Hematopoietic multipotent progenitor cell treated with erythropoietin and hydrocortisone succinate and interleukin-3 and kit ligand, for 17 days (in vitro differentiated cells): ENCODE results near the gene SPRN.
"Not testable (repeated sequence)": the region's sequence is repeated elsewhere in the genome, so short reads cannot be mapped to it uniquely, and the experiment has no call there.

ENCODE experiments used
- DNase-seq: peaks from one replicate; pipeline ENCODE4 v3.0.0-alpha.2; 2015; ENCODE audit warnings: low spot score

The SPRN gene, protein sequence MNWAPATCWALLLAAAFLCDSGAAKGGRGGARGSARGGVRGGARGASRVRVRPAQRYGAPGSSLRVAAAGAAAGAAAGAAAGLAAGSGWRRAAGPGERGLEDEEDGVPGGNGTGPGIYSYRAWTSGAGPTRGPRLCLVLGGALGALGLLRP

DNA sequence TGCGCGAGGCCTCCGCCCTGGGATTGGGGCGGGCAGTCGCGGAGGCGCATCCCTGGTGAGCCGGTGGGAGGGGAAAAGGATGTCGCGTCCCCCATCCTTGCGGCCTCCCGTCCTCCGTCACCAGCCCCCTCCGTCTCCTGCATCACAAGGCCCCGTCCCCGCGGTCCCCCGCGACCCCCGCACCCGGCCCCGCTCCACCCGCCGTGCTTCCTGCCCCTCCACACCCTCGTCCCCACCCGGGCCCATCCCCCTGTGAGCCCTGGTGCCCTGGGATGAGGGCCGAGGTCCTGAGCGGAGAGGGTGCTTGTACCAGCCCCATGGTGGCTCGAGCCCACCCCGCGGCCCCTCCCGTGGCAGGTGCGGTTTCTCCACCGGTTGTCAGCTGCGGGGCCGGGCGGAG lies at the start of gene SPRN:
Gene SPRN (minus strand): TSS at position 25 of the 400 bp plus-strand sequence. CDS start 944 bp downstream, outside the sequence.
- DNase-seq = not testable (repeated sequence)

DNA sequence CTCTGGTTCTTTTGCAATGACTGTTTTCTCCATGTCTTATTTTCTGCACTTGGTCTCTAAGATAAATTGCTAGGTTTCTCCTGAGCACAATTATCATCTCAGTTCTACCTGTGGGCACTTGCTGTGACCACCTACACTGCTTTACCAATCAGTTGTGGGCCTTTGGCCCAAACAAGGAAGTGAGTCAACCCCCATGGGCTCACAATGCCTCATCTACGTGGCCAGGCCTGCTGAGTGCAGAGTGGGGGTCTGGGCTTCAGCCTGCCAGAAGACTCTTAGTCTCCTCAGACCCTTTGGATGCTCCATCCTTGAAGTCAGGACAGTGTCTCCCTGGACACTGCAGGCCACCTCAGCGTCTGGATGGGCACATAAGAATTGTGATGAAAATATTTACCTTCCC lies 49.6 kb upstream of the SPRN start:
- DNase-seq = no peak

DNA sequence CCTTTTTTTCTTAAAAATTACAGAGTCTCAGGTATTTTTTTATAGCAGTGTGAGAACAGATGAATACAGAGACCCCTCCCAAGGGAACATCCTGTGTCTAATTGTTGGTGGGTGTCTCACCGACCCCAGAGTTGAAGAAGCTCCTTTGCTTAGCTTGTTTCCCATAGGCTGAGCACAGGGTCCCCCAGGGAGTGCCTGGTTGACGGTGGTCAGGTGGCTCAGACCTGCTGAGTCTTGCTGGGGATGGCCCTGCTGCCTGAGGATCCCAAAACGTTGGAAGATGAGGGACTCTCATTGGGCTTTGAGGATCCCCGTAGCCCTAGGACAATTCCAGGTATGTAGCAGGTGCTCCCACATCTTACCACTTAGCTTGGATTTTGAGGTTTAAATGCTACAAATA lies 48.8 kb upstream of the SPRN start:
- DNase-seq = no peak

DNA sequence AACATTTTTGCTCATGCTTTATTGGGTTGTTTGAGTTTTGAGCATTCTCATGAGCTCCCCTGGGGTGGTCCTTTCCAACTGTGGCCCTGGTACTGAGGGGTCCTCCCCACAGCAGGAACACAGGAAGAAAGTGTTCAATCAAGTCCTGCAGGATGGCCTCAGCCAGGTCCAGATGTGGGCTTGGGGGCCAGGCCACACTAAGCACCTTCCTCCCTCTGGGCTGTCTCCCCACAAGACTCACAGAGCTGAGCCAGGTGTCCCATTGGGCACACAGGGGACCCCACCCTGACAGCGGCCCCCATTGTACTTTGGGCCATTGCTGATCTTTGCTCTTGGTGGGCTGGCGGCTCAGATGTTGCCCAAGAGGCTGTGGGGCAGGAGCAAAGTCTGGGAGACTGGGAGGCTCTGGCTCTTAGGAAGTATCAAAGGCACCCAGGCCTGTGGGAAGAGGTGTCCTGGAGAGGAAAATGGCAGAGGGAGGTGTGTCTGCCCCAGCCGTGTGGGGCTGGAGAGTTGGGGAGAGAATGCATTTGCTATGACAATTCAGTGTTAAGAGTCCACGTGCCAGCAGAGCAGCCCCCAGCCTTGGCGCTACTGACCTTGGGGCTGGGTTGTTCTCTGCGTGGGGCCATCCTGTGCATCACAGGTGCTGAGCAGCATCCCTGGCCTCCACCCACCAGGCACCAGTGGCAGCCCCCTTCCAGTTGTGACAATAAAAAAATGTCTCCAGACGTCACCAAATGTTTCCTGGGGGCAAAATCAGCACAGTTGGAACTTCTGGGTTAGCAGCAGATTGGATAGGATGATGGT lies 47.1 kb upstream of the SPRN start:
- DNase-seq = no peak

DNA sequence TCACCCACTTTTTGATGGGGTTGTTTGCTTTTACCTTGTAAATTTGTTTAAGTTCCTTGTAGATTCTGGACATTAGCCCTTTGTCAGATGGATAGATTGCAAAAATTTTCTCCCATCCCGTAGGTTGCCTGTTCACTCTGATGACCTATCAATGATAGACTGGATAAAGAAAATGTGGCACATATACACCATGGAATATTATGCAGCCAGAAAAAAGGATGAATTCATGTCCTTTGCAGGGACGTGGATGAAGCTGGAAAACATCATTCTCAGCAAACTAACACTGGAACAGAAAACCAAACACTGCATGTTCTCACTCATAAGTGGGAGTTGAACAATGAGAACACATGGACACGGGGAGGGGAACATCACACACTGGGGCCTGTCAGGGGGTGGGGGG lies 44.8 kb upstream of the SPRN start:
- not testable (repeated sequence) for DNase-seq

DNA sequence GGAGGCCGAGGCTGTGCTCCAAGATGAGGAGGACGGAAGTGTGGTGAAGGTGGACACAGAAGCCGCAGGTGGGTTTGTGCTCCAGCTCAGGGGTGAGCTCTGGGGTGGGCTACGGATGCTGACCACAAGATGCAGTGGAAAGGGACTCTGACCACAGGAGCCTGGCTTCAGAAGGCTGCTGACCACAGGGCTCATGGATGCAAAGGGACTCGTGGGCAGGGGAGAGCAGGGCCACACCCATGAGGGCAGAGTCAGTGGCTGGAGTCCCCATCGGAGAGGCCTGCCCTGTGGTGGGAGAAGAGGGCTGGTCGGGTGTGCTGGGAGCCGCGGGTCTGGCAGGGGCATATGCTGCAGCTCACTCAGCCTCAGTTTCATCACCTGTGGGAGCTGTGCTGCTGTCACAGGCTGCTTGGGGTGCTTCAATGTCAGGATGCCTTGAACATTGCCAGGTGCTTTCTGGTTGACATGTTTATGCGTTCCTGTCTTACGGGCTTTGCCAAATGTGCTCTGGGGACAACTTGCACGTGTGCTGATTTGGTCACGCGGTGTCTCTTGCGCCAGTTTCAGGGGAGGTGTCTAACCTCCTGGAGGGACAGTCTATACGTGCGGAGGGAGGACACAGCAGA lies 43.0 kb upstream of the SPRN start:
- DNase-seq = no peak

DNA sequence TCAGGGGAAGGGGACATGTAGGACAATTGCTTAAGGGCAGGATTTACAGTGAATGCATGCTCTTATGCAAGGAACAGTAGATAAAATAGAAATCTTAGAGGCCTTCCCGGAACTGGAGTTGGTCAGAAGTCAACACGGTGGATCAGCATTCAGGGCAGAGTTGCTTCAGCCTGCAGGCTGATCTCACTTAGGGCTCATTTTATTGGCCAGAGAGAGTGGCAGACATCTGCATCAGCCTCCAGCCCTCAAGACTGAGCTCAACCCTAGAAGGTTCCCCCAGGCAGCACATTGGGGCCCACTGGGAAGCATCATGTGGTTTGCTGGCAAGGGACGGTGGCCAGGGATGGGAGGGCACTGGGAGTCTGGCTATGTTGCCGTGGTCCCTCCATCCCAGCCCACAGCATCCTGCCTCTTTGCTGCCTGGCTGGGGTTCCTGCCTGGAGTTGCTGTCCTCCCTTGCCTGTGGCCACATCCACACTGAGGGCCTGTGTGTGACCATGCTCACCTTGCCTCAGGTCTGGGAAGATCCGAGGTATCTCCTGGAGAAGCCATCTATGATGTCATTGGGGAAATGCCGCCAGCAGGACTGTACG lies 42.4 kb upstream of the SPRN start:
- DNase-seq = no peak

DNA sequence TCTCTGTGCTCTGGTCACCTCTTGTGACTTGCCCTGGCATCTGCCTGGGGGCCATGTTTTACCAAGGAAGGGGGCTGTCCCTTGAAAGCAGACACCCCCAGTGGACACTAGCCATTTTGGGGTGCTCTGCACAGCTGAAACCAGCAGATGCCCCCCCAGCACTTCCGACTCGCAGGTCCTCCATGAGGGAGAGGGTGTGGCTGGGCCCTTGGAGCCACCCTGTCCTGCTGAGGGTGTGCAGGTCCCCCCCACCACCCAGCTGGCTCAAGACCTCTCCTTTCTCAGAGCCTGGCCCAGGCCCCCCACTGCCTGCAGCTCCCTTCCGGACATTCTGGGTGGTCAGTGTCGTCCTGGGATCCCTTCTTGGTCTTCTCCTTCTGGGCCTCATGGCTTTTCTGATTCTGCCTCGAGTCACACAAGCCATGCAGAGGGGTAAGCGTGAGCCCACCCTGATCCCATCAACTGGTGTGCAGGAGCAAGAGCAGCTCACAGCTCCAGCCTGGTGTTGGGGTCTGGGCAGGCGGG lies 41.6 kb upstream of the SPRN start:
- DNase-seq = no peak

DNA sequence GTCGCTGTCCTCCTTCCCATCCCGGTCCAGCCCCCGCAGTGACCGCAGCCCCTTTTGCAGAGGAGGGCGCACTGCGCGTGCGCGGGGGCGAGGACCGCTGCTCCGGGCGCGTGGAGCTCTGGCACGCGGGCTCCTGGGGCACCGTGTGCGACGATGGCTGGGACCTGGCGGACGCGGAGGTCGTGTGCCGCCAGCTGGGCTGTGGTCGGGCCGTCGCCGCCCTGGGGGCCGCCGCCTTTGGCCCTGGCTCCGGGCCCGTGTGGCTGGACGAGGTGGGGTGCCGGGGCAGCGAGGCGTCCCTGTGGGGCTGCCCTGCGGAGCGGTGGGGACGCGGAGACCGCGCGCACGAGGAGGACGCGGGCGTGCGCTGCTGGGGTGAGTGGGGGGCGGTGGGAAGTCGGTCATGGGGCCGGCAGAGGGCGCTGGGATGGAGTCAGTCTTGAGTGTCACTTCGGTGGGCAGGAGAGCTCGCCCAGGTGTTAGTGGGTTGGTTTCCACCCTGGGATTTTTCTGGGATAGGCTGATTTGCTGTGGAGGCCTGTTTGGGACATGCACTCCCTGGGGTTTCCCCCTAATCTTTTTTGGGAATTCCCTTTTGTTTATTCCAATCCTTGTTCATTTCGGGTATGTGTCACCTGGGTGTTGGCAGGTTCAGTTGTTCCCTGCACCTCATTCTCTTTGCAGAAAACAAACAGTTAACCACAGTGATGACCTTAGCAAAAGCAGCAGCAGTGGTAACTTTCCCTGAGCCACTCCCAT lies 40.9 kb upstream of the SPRN start:
- no peak for DNase-seq

DNA sequence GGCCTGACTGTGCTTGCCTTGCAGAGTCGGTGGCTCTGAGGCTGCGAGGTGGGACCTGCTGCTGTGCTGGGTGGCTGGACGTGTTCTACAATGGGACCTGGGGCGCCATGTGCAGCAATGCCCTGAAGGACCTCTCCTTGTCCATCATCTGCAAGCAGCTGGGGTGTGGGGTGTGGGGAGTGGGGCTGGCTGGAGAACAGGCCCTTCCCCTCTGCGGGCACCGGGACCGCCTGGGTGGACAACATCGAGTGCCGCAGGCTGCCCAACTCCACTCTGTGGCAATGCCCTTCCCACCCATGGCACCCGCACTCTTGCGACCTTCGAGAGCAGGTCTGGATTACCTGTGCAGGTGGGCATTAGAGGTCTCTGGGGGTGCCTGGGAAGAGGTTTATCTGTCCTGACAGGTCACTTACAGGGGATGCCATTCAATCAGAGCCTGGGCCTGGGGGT lies 40.2 kb upstream of the SPRN start:
- DNase-seq = no peak

DNA sequence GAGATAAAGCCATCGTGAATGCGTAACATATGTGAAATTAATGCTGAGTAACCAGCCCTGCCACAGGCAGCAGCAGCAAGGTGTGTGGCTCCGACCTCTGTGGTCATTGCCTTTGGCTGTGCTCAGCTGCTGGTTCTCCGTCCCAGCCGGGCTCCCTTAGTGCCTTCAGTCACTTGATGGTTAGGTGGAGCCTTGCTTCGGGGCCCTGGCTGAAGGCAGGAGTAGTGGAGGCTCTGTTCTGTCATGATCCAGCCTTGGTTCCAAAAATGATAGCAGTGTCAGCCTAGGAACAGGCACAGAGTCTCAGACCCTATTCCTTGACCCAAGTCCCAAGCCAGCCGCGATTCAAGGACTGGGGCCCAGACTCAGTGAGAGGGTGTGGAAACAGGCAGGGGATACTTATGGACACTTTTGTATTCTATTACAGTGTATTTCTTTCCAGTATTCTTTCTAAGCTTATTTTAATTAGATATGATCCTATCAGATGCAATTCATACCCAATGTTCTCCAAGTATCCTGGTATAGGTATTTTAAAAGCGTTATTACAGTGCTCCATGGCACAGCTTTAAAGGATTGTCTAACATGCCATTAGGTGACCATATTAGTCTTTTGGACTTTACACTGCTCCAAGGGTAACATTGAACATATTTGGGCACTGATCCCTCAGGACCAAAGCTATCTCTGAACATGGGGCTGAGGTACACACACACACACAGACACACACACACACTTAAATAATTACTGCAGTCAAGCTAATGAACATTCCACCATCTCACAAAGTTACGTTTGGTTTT lies 38.3 kb upstream of the SPRN start:
- DNase-seq = no peak

DNA sequence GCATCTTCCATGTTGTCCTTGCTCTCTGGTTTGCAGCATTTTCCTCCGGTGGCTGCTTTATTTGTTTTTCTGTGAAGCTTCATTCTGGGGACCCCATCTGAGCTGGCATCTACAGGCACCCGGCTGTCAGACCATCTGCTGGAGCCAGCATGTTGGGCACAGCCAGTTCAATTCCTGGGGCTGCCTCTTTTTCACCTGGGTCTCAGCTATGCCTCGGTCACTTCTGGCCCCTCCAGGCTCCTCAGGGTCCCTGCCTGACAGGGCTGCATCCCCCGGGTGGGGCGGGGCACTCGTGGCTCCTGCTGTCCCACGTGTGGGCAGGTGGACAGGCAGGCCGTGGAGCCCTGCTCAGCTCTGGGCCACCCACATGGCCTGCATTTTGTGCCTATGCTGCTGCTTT lies 37.4 kb upstream of the SPRN start:
- DNase-seq = no peak

DNA sequence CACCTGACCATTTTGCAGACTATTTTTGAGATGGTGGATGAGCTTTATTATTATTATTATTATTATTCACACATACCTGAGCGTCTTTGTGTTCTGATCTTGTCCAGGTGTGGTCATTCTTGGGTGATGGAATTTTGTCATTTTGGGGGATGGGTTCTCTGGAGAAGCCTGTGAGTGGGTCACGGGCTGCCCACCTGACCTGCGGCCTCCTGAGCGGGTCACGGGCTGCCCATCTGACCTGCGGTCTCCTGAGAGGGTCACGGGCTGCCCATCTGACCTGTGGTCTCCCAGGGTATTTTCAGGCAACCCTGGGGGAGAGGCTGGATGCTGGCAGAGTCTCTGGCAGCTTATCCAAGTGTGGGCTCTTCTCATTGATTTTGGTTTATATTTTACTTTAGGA lies 36.6 kb upstream of the SPRN start:
- DNase-seq = no peak

DNA sequence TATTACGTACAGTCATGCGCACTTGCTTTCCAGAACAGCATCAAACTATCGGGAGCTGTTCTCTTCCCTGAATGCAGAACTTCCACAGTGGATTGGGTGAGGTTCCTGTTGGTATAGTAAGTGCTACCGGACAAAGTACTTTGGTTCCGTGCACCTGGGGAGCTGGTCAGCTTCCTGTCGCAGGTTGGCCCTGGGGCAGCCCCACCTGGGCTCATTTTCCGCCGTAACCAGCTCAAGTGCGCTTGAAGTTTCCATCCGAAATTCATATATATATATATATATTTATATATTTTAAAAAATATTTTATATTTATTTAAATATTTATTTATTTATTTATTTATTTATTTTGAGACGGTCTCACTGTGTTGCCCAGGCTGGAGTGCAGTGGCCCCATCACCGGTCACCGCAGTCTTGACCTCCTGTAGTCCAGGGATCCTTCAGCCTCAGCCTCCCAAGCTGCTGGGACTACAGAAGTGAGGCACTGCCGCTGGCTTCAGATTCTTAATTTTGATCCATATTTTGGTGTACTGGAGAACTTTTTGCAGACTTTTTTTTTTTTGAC lies 35.9 kb upstream of the SPRN start:
- no peak for DNase-seq

DNA sequence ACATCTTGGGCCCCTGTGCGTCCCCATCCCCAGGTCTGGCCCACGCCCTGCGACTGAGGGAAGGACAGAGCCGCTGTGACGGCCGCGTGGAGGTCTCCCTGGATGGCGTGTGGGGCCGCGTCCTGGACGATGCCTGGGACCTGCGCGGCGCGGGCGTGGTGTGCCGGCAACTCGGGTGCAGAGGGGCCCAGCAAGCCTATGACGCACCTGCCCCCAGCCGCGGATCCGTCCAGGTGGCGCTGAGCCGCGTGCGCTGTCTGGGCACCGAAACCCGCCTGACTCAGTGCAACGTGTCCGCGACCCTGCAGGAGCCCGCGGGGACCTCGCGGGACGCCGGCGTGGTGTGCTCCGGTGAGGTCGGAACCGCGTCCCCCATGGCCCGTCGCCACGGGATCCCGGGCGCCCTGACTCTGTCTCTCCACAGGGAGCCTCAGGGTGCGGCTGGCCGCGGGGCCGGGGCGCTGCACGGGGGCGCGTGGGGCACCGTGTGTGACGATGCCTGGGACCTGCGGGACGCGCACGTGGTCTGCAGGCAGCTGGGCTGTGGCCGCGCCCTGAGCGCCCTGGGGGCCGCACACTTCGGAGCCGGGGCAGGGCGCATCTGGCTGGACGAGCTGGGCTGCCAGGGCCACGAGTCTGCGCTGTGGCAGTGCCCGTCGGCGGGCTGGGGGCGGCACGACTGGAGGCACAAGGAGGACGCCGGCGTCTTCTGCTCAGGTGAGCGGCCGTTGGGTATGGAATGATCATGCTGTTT lies 35.2 kb upstream of the SPRN start:
- no peak for DNase-seq

DNA sequence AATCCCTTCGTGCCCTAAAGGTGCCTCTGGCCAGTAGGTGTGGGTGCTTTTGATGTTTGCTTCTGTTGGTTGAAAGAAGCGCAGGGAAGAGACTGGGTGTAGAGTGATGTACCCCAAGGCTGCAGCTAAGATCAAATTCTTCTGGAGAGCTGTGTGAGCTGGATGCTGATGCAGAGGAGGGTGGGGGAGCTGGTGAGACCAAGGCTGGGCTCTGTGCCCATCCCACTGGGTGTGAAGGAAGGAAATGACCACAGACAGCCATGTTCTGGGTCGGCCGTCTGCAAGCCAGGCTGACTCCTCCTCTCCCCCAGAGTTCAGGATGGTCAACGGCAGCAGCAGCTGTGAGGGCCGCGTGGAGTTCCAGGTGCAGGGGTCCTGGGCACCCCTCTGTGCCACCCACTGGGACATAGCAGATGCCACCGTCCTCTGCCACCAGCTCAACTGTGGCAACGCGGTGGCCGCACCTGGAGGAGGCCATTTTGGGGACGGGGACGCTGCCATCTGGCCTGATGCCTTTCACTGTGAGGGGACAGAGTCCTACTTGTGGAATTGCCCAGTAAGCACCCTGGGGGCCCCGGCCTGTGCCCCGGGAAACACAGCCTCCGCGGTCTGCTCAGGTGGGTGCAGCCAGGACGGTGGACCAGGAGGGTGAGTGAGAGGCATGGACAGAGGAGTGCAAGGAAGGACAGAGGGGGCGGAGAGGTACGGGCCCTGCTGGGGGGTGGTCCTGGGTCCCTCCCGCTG lies 34.5 kb upstream of the SPRN start:
- no peak for DNase-seq

DNA sequence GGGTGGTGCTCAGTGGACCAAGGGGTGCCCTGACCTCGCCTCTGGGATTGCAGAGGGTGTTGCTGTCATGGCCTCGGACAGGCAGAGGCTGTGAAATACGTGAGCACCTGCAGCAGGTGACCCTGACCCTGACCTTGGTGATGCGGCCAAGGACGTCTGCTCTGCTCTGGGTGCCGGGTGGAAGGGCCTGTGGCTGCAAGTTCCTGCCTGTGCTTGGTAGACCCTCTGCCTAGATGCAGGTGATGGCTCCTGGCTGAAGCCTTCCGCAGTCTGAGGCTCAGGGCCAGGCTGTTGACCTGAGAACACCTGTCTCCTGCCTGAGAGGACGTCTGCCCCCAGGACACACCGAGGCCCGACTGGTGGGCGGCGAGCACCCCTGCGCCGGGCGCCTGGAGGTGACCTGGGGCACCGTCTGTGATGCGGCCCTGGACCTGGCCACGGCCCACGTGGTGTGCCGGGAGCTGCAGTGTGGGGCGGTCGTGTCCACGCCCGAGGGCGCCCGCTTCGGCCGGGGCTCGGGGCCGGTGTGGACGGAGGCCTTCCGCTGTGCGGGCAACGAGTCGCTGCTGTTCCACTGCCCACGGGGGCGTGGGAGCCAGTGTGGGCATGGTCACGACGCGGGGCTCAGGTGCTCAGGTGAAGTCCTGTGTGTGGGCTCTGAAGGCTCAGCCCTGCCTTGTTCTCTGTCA lies 33.7 kb upstream of the SPRN start:
- no peak for DNase-seq

DNA sequence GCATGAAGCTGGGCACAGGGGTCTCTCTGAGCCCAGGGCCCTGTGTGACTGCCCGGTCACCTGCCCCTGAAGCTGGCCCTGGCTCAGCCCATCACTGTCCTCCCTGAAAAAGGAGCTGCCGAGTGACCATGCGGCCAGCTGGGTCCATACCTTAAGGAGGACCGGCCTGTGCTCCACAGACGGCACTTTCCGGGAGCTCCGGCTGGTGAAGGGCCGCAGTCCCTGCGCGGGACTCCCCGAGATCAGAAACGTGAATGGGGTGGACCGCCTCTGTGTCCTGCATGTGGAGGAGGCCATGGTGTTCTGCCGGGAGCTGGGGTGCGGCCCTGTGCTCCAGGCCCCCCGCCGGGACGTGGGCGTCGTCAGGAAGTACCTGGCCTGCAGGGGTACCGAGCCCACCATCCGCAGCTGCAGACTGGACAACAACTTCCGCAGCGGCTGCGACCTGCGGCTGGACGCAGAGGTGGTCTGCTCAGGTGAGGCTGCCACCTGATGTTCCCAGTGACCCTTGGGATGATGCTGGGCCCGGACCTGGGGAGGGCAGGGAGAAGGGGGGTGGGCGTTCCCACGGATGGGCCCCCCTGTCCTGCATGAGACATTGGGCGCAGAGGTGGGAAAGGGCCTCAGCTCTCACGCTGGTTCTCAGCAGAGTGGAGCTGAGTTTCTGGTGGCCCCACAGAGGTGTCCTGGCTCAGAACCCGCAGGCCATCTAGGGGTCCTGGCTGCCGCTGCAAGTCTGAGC lies 32.8 kb upstream of the SPRN start:
- no peak for DNase-seq
